ENCODE results near the gene ZFAND4.

Gene ZFAND4

DNA sequence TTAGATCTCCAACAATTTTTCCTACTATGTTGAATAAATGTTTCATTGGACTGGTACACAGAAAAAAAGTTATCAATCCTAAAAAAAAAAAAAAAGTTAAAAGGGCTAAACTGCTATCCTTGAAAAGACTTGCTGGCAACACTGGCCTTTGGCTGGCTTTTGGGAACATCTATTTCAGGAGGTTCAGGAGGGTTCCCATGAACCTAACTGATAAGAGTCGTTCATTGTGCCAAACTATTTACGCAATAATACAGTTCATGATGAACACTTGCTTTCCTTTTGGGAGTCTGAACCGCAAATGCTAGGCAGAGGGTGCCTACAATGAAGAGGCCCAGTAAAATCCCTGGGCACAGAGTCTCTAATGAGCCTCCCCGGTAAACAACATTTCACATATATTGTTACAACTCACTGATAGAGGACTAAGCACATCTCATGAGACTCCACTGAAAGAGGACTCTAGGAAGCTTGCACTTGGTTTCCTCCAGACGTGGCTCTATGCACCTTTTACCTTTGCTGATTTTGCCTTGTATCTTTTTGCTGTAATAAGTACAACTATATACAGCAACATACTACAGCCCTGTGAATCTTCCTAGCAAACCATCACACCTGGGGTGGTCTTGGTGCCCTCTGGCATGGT lies 45.0 kb downstream of the ZFAND4 start:
- no peak for TF ChIP-seq NFIC (IDR thresholded peaks at IDR 0.05)
- TF ChIP-seq, protein P1, sequence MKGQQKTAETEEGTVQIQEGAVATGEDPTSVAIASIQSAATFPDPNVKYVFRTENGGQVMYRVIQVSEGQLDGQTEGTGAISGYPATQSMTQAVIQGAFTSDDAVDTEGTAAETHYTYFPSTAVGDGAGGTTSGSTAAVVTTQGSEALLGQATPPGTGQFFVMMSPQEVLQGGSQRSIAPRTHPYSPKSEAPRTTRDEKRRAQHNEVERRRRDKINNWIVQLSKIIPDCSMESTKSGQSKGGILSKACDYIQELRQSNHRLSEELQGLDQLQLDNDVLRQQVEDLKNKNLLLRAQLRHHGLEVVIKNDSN (IDR thresholded peaks at IDR 0.05), result no peak
- no peak for TF ChIP-seq TEAD4 (IDR thresholded peaks at IDR 0.05)
- no peak for TF ChIP-seq FOXM1 (IDR thresholded peaks at IDR 0.05; ENCODE audit: borderline replicate concordance, low read depth)
- TF ChIP-seq EP300 (IDR thresholded peaks at IDR 0.05; ENCODE audit: borderline replicate concordance), result no peak
- TF ChIP-seq CREB1 (IDR thresholded peaks at IDR 0.05; ENCODE audit: low read depth), result no peak
- TF ChIP-seq RAD21 (IDR thresholded peaks at IDR 0.05; ENCODE audit: low read depth), result no peak
- TF ChIP-seq TCF12 (IDR thresholded peaks at IDR 0.05; ENCODE audit: low read depth), result no peak
- TF ChIP-seq, protein P2, sequence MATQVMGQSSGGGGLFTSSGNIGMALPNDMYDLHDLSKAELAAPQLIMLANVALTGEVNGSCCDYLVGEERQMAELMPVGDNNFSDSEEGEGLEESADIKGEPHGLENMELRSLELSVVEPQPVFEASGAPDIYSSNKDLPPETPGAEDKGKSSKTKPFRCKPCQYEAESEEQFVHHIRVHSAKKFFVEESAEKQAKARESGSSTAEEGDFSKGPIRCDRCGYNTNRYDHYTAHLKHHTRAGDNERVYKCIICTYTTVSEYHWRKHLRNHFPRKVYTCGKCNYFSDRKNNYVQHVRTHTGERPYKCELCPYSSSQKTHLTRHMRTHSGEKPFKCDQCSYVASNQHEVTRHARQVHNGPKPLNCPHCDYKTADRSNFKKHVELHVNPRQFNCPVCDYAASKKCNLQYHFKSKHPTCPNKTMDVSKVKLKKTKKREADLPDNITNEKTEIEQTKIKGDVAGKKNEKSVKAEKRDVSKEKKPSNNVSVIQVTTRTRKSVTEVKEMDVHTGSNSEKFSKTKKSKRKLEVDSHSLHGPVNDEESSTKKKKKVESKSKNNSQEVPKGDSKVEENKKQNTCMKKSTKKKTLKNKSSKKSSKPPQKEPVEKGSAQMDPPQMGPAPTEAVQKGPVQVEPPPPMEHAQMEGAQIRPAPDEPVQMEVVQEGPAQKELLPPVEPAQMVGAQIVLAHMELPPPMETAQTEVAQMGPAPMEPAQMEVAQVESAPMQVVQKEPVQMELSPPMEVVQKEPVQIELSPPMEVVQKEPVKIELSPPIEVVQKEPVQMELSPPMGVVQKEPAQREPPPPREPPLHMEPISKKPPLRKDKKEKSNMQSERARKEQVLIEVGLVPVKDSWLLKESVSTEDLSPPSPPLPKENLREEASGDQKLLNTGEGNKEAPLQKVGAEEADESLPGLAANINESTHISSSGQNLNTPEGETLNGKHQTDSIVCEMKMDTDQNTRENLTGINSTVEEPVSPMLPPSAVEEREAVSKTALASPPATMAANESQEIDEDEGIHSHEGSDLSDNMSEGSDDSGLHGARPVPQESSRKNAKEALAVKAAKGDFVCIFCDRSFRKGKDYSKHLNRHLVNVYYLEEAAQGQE (IDR thresholded peaks at IDR 0.05; ENCODE audit: low read depth), result no peak
- TF ChIP-seq YY1 (IDR thresholded peaks at IDR 0.05; ENCODE audit: low read depth), result no peak
- TF ChIP-seq ZBTB7A (IDR thresholded peaks at IDR 0.05; ENCODE audit: low read depth), result no peak

DNA sequence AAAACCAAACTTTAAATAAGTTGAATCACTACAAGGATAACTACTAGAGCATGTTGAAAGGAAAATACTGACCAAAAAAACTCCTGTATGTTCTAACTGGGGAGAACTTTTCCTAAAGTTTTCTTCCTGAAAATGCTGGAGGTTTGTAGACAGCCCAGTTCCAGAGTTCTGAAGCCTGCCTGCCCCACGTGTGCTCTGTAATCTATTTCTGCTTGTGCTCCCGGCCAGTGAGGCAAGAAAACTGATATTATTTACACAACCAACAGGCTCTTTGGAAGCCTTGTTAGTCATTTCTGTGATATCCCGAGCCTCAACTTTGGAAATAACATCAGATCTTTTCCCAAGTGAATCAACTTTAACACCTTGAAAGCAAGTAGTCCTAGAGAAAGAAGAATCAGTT lies 46.7 kb downstream of the ZFAND4 start:
- TF ChIP-seq, protein P1 (IDR thresholded peaks at IDR 0.05), result no peak
- TF ChIP-seq FOXM1 (IDR thresholded peaks at IDR 0.05; ENCODE audit: borderline replicate concordance, low read depth) (no peak), TCF12 (IDR thresholded peaks at IDR 0.05; ENCODE audit: low read depth) (no peak), TAF1 (IDR thresholded peaks at IDR 0.05; ENCODE audit: low read depth) (no peak), CEBPB (IDR thresholded peaks at IDR 0.05) (no peak), EP300 (IDR thresholded peaks at IDR 0.05; ENCODE audit: borderline replicate concordance) (no peak), EGR1 (IDR thresholded peaks at IDR 0.05) (no peak), ZBTB7A (IDR thresholded peaks at IDR 0.05; ENCODE audit: low read depth) (no peak), NFIC (IDR thresholded peaks at IDR 0.05) (no peak), RAD21 (IDR thresholded peaks at IDR 0.05; ENCODE audit: low read depth) (no peak), TEAD4 (IDR thresholded peaks at IDR 0.05) (no peak), CREB1 (IDR thresholded peaks at IDR 0.05; ENCODE audit: low read depth) (no peak), YY1 (IDR thresholded peaks at IDR 0.05; ENCODE audit: low read depth) (no peak)
- TF ChIP-seq, protein P3, sequence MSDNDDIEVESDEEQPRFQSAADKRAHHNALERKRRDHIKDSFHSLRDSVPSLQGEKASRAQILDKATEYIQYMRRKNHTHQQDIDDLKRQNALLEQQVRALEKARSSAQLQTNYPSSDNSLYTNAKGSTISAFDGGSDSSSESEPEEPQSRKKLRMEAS (IDR thresholded peaks at IDR 0.05), result no peak
- TF ChIP-seq, protein P2 (IDR thresholded peaks at IDR 0.05; ENCODE audit: low read depth), result no peak

DNA sequence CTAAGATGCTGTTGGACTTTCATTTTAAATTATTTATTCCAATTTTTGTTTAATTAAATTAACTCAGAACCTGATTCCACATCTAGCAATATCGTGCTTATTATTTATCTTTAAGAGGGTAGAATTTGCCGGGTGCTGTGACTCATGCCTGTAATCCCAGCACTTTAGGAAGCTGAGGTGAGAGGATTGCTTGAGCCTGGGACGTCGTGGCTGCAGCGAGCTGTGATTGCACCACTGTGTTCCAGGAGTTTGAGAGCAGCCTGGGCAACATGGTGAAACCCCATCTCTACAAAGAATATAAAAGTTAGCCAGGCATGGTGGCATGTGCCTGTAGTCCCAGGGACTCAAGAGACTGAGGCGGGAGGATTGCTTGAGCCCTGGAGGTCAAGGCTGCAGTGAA lies 47.8 kb downstream of the ZFAND4 start:
- TF ChIP-seq, protein P3 (IDR thresholded peaks at IDR 0.05), result no peak
- no peak for TF ChIP-seq ZBTB7A (IDR thresholded peaks at IDR 0.05; ENCODE audit: low read depth)

DNA sequence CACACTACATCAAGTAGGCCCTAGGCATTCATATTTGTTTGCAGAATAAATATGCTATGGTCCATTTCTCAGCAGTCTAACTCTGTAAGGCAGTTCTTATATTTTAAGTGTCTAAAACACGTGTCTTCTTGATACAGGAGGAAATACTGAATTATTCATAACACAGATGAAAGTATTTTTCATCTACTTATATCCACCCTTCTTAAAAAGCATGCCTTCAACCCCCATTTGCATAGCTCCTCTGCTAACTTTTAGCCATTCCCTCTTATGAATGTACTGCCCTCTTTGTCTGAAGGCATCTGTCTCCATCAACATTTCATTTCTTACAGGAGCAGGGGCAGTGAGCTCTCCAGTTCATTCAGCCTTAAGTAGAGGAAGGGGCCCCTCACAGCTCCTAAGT lies 57.7 kb downstream of the ZFAND4 start:
- TF ChIP-seq TCF12 (IDR thresholded peaks at IDR 0.05; ENCODE audit: low read depth), result no peak
- TF ChIP-seq EGR1 (IDR thresholded peaks at IDR 0.05), result no peak
- TF ChIP-seq YY1 (IDR thresholded peaks at IDR 0.05; ENCODE audit: low read depth), result no peak
- no peak for TF ChIP-seq NFIC (IDR thresholded peaks at IDR 0.05)
- TF ChIP-seq EP300 (IDR thresholded peaks at IDR 0.05; ENCODE audit: borderline replicate concordance), result no peak
- TF ChIP-seq, protein P2 (IDR thresholded peaks at IDR 0.05; ENCODE audit: low read depth), result no peak
- TF ChIP-seq TEAD4 (IDR thresholded peaks at IDR 0.05), result no peak
- TF ChIP-seq CREB1 (IDR thresholded peaks at IDR 0.05; ENCODE audit: low read depth), result no peak

DNA sequence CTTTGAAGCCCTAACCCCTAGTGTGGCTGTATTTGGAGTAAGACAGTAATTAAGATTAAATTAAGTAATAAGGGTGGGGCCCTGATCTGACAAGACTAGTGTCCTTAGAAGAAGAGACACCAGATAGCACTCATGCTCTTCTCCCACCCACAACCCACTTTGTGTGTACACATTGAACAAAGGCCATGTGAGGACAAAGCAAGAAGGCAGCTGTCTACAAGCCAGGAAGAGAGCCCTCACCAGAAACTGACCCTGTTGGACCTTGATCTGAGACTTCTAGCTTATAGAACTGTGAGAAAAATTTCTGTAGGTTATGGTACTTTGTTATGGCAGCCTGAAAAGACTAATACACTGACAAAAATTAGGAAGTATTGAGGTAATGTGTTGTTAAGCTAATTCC lies 59.8 kb downstream of the ZFAND4 start:
- TF ChIP-seq YY1 (IDR thresholded peaks at IDR 0.05; ENCODE audit: low read depth) (no peak), EP300 (IDR thresholded peaks at IDR 0.05; ENCODE audit: borderline replicate concordance) (no peak), CEBPB (IDR thresholded peaks at IDR 0.05) (no peak), RAD21 (IDR thresholded peaks at IDR 0.05; ENCODE audit: low read depth) (no peak), EGR1 (IDR thresholded peaks at IDR 0.05) (no peak), TCF12 (IDR thresholded peaks at IDR 0.05; ENCODE audit: low read depth) (no peak), ZBTB7A (IDR thresholded peaks at IDR 0.05; ENCODE audit: low read depth) (no peak), NFIC (IDR thresholded peaks at IDR 0.05) (no peak), TAF1 (IDR thresholded peaks at IDR 0.05; ENCODE audit: low read depth) (no peak)
- TF ChIP-seq, protein P2 (IDR thresholded peaks at IDR 0.05; ENCODE audit: low read depth), result no peak
- TF ChIP-seq, protein P3 (IDR thresholded peaks at IDR 0.05), result no peak
- TF ChIP-seq, protein P1 (IDR thresholded peaks at IDR 0.05), result no peak

Data from Ishikawa (cell line).